HepG2 (cell line): Measurements from ENCODE around the gene RPLP2. TPM values are rescaled to one million over a fixed set of nuclear protein-coding genes. Genes with fewer than 3 reads are reported as not detected.

Experiments
- ATAC-seq: fragments of 200-7000 bp; cut with Tn5 transposase; 3 replicates; pipeline ENCODE4 v1.9.1; 2020; ENCODE audit warnings: mild to moderate bottlenecking, moderate library complexity
- BruUV-seq: library from RNA; stranded (reverse); fragments of 400-500 nt; replicated peaks from 2 replicates; lab custom pipeline; 2021; lab: Mats Ljungman, UMichigan
- CTCF ChIA-PET: fragments of 300-600 bp; formaldehyde crosslinking; extraction: SDS; loops from one replicate; lab custom pipeline; 2021; ENCODE audit warnings: low total read pairs, inconsistent platforms, low intra/inter-chr PET ratio; lab: Yijun Ruan, JAX
- POLR2A ChIA-PET: fragments of 350-600 bp; sonication (Branson Sonifier 250); formaldehyde crosslinking; loops from one replicate; lab custom pipeline; 2020; ENCODE audit warnings: antibody characterized with exemption, inconsistent platforms; lab: Yijun Ruan, JAX
- DNase-seq: peaks from one replicate; pipeline ENCODE4 v3.0.0-alpha.2; 2015; ENCODE audit warnings: low spot score
- FAIRE-seq: peaks from 3 replicates; lab custom pipeline; 2011; peaks lifted over from hg19 to GRCh38; lab: Jason Lieb, UNC
- H2AFZ ChIP-seq: one replicate; pipeline ENCODE4 v1.6.1; 2011; ENCODE audit warnings: low read length, inconsistent platforms
- H3K27ac ChIP-seq: fragments of 300-600 bp; 3 replicates; pipeline ENCODE4 v1.8.0; 2011; ENCODE audit warnings: mixed run types, mild to moderate bottlenecking, mixed read lengths, low read length, inconsistent platforms; ENCODE audit not compliant: insufficient read depth; ENCODE audit errors: extremely low read length
- H3K27me3 ChIP-seq, 2 experiments: fragments of 200-600 bp in 1 of 2; 2 replicates in 1 of 2; 3 replicates in 1 of 2; pipeline versions ENCODE4 v1.6.0 to v1.8.0; 2011; ENCODE audit warnings: low read length in 2 of 2, mild to moderate bottlenecking in 2 of 2, moderate library complexity in 2 of 2, inconsistent platforms in 1 of 2; ENCODE audit not compliant: insufficient read depth in 2 of 2, control insufficient read depth in 1 of 2
- H3K36me3 ChIP-seq, 2 experiments: fragments of 200-600 bp in 1 of 2; replicated peaks in 1 of 2; 2 replicates in 1 of 2; 3 replicates in 1 of 2; pipeline versions ENCODE4 v1.5.1 to v1.8.0; 2011; ENCODE audit warnings: low read length in 2 of 2, inconsistent platforms in 1 of 2; ENCODE audit not compliant: insufficient read depth in 2 of 2, control insufficient read depth in 1 of 2
- H3K4me1 ChIP-seq: 2 replicates; pipeline ENCODE4 v1.5.1; 2012; ENCODE audit warnings: low read length, inconsistent platforms; ENCODE audit not compliant: insufficient read depth
- H3K4me2 ChIP-seq: 2 replicates; pipeline ENCODE4 v1.6.0; 2011; ENCODE audit warnings: low read depth, low read length, inconsistent platforms
- H3K4me3 ChIP-seq, 3 experiments: fragments of 200-600 bp in 1 of 3; sonication (generic), shearing (Covaris generic) in 1 of 3; replicated peaks in 1 of 3; 2 replicates each; pipeline ENCODE4 v1.5.1; 2011 to 2016; ENCODE audit warnings: low read length in 3 of 3, inconsistent platforms in 2 of 3, low read depth in 2 of 3, mild to moderate bottlenecking in 2 of 3, control low read depth in 1 of 3, mixed read lengths in 1 of 3; ENCODE audit not compliant: insufficient read depth in 1 of 3
- H3K79me2 ChIP-seq: one replicate; pipeline ENCODE4 v1.6.1; 2011; ENCODE audit warnings: low read length, inconsistent platforms; ENCODE audit not compliant: insufficient read depth
- H3K9ac ChIP-seq: 2 replicates; pipeline ENCODE4 v1.6.0; 2011; ENCODE audit warnings: mild to moderate bottlenecking, low read depth, low read length, inconsistent platforms; ENCODE audit not compliant: insufficient read depth
- H3K9me3 ChIP-seq: 2 replicates; pipeline ENCODE4 v1.5.1; 2012; ENCODE audit warnings: mild to moderate bottlenecking, low read length
- H4K20me1 ChIP-seq: 2 replicates; pipeline ENCODE4 v1.6.0; 2011; ENCODE audit warnings: inconsistent platforms, mild to moderate bottlenecking, low read length, moderate library complexity; ENCODE audit not compliant: insufficient read depth
- CHCHD3 ChIP-seq: sonication (generic); formaldehyde crosslinking; IDR thresholded peaks from 2 replicates; pipeline ENCODE4 v1.8.0; 2022; ENCODE audit warnings: mild to moderate bottlenecking, missing genetic modification reagents, moderate library complexity
- DMTF1 ChIP-seq: sonication (generic); formaldehyde crosslinking; IDR thresholded peaks from 2 replicates; pipeline ENCODE4 v1.4.0; 2020; ENCODE audit warnings: mild to moderate bottlenecking, missing genetic modification reagents
- E2F5 ChIP-seq: sonication (generic); formaldehyde crosslinking; conservative IDR thresholded peaks from 2 replicates; pipeline ENCODE4 v1.4.0; 2020; ENCODE audit warnings: missing genetic modification reagents
- HDAC1 ChIP-seq: sonication (generic); formaldehyde crosslinking; IDR thresholded peaks from 2 replicates; pipeline ENCODE4 v1.5.1; 2020; ENCODE audit warnings: mild to moderate bottlenecking, missing genetic modification reagents
- HOXD1 ChIP-seq: sonication (generic); formaldehyde crosslinking; IDR thresholded peaks from 2 replicates; pipeline ENCODE4 v1.5.0; 2020; ENCODE audit warnings: missing genetic modification reagents
- IRF9 ChIP-seq: sonication (generic); formaldehyde crosslinking; IDR thresholded peaks from 2 replicates; pipeline ENCODE4 v1.8.0; 2022; ENCODE audit warnings: missing genetic modification reagents, mild to moderate bottlenecking, borderline replicate concordance
- KDM3A ChIP-seq: IDR thresholded peaks from 2 replicates; pipeline ENCODE4 v1.6.1; 2018; ENCODE audit warnings: low read depth, missing compliant biosample characterization
- MZF1 ChIP-seq: sonication (generic); formaldehyde crosslinking; IDR thresholded peaks from 2 replicates; pipeline ENCODE4 v1.8.1; 2023; ENCODE audit warnings: mild to moderate bottlenecking, missing genetic modification reagents, borderline replicate concordance
- PATZ1 ChIP-seq: sonication (generic); formaldehyde crosslinking; IDR thresholded peaks from 2 replicates; pipeline ENCODE4 v1.4.0; 2020; ENCODE audit warnings: missing genetic modification reagents
- REPIN1 ChIP-seq: sonication (generic); formaldehyde crosslinking; IDR thresholded peaks from 2 replicates; pipeline ENCODE4 v1.8.0; 2022; ENCODE audit warnings: missing genetic modification reagents, low read depth, mild to moderate bottlenecking, borderline replicate concordance
- SAP130 ChIP-seq: IDR thresholded peaks from 2 replicates; pipeline ENCODE4 v1.6.1; 2016; ENCODE audit warnings: low read depth
- TBX2 ChIP-seq: sonication (generic); formaldehyde crosslinking; IDR thresholded peaks from 2 replicates; pipeline ENCODE4 v1.5.0; 2020; ENCODE audit warnings: missing genetic modification reagents, mild to moderate bottlenecking, borderline replicate concordance
- U2AF1 ChIP-seq: fragments of 200-400 bp; formaldehyde crosslinking; optimal IDR thresholded peaks from 2 replicates; pipeline ENCODE3; 2017; ENCODE audit warnings: mild to moderate bottlenecking, low read depth, low read length
- ZNF430 ChIP-seq: sonication (generic); formaldehyde crosslinking; IDR thresholded peaks from 2 replicates; pipeline ENCODE4 v1.9.0; 2021; ENCODE audit warnings: mild to moderate bottlenecking, missing genetic modification reagents
- ZSCAN25 ChIP-seq: sonication (generic); formaldehyde crosslinking; IDR thresholded peaks from 2 replicates; pipeline ENCODE4 v1.8.0; 2022; ENCODE audit warnings: mild to moderate bottlenecking, missing genetic modification reagents
- WGBS: methylation state at CpG from one replicate; pipeline ENCODE4 v1.1.6; 2017; ENCODE audit warnings: low lambda C conversion rate; 5-methylcytosine and 5-hydroxymethylcytosine counted together
- in situ Hi-C: cut with HindIII; loops from 2 replicates; pipeline ENCODE4 v1.10.0; 2017; ENCODE audit warnings: low pct_unique_long_range_greater_than_20kb; ENCODE audit not compliant: extremely low pct_ligation_motif_present
- intact Hi-C: fragments of 100-400 bp; cut with micrococcal nuclease; formaldehyde crosslinking; loops from one replicate; pipeline ENCODE4 v1.10.0; 2022; ENCODE audit not compliant: unreplicated experiment
- polyA plus RNA-seq, 8 experiments: library from polyadenylated mRNA; depleted of rRNA in 3 of 8; stranded (reverse) in 7 of 8; unstranded in 1 of 8; fragments of >200 nt; fragmentation: Illumina TruSeq in 4 of 8; extraction: Trizol in 4 of 8; gene quantifications; 2 replicates each; pipeline versions ENCODE4 v1.2.1 to v1.2.3, GENCODE V29; 2011 to 2016; ENCODE audit warnings: low read depth in 4 of 8, missing spikeins in 1 of 8, mixed read lengths in 1 of 8; ENCODE audit not compliant: insufficient read depth in 1 of 8
- total RNA-seq, 5 experiments: library from RNA; depleted of rRNA; stranded (reverse); fragments of >200 nt; fragmentation: Illumina TruSeq; extraction: Trizol; gene quantifications; 2 replicates each; pipeline ENCODE4 v1.2.3, GENCODE V29; 2016; ENCODE audit warnings: low read depth in 1 of 5

RPLP2 gene
- total and polyA plus RNA-seq, 2 of the 13 experiments (the other 11 are each of a cell fraction or from before 2014, with no cell fraction given), result 978 to 2,106 TPM

GRCh38 chr11:797296-798092 lies 12.3 kb upstream of the RPLP2 start:
- peak overlapping the region; percentile 82 for H3K9ac ChIP-seq
- BruUV-seq, result TSS peak; percentile 42
- in situ Hi-C loops, result no loop called here
- ChIA-PET POLR2A (interaction anchor here (0.7 to 5.3 kb wide), 6 partner anchors 8 to 43 kb away, joined by 3 to 44 read pairs (median 26); partner anchors contain the start of genes GATD1, PIDD1, PNPLA2 and RPLP2), CTCF (interaction anchor here (1.2 kb wide), 1 partner anchor 70 kb away, joined by 4 read pairs; no protein-coding TSS in a partner anchor)
- intact Hi-C loops, result no loop called here
- H3K27me3 ChIP-seq, result no peaks in the 10 kb centered on the region; a peak in 1 of 5 replicates
- peaks cover 6% of the 10 kb centered on the region in 2 experiments; a peak in 3 of 5 replicates for H3K36me3 ChIP-seq
- DNase-seq (peak; percentile 78), FAIRE-seq (peak; percentile 51), ATAC-seq (peak; percentile 61)
- peak overlapping the region; percentile 70 to 97 (median 94) for H3K4me3 ChIP-seq
- peak overlapping the region; percentile 80 for H3K27ac ChIP-seq
- H3K79me2 ChIP-seq, result peaks cover 4% of the 10 kb centered on the region
- H3K4me2 ChIP-seq, result peak overlapping the region; percentile 100
- no peaks in the 10 kb centered on the region for H3K9me3 ChIP-seq
- H3K4me1 ChIP-seq, result no peaks in the 10 kb centered on the region
- H2AFZ ChIP-seq, result no peak overlapping the region
- H4K20me1 ChIP-seq, result no peaks in the 10 kb centered on the region
- WGBS, result 1% methylated on average over 26 of the region's 57 CpGs
- TF ChIP-seq DMTF1 (CRISPR knock-in tag), result no peak
- peak; percentile 73 for TF ChIP-seq HDAC1 (CRISPR knock-in tag)
- peak; percentile 63; the same call in 1 of the 2 replicates for TF ChIP-seq IRF9 (CRISPR knock-in tag)
- peak; percentile 83 for TF ChIP-seq ZSCAN25 (CRISPR knock-in tag)
- no peak; the same call in 1 of the 2 replicates for TF ChIP-seq TBX2 (CRISPR knock-in tag)
- no peak for TF ChIP-seq MZF1 (CRISPR knock-in tag)
- TF ChIP-seq REPIN1 (CRISPR knock-in tag), result no peak
- no peak for TF ChIP-seq E2F5 (CRISPR knock-in tag)
- 0 out of 2 replicates have a peak, but pooled peaks have one; percentile 10 for TF ChIP-seq CHCHD3 (CRISPR knock-in tag)
- TF ChIP-seq PATZ1 (CRISPR knock-in tag), result no peak; the same call in none of the 2 replicates
- TF ChIP-seq KDM3A (CRISPR knock-in tag), result 0 out of 2 replicates have a peak, but pooled peaks have one; percentile 58
- peak; percentile 78 for TF ChIP-seq SAP130 (CRISPR knock-in tag)
- 0 out of 2 replicates have a peak, but pooled peaks have one; percentile 16 for TF ChIP-seq HOXD1
- TF ChIP-seq U2AF1, result no peak
- TF ChIP-seq ZNF430, result peak; percentile 60; the same call in 1 of the 2 replicates
